GM12874 (cell line): ENCODE data around the gene BUB3.

Source experiments
- CTCF ChIP-seq: IDR thresholded peaks from 2 replicates; pipeline ENCODE4 v1.5.1; 2011; ENCODE audit warnings: low read depth, mild to moderate bottlenecking, control low read depth, low read length, moderate library complexity; ENCODE audit not compliant: insufficient read depth

The BUB3 gene

GRCh38 chr10:123183724-123184123, 29.5 kb downstream of the BUB3 start:
- no peak for TF ChIP-seq CTCF

GRCh38 chr10:123187781-123188180, 33.6 kb downstream of the BUB3 start:
- TF ChIP-seq CTCF = no peak

GRCh38 chr10:123191886-123192285, 37.7 kb downstream of the BUB3 start:
- no peak for TF ChIP-seq CTCF

GRCh38 chr10:123194056-123194455, 39.9 kb downstream of the BUB3 start:
- TF ChIP-seq CTCF = no peak

- no peak for TF ChIP-seq CTCF
These were observed 46.3 kb downstream of the BUB3 start for GRCh38 chr10:123200531-123200930.

GRCh38 chr10:123202506-123202905, 48.3 kb downstream of the BUB3 start:
- TF ChIP-seq CTCF = no peak

- TF ChIP-seq CTCF = no peak
These were observed 49.4 kb downstream of the BUB3 start for GRCh38 chr10:123203393-123204126.
